T-helper 17 cell (primary cell): ENCODE measurements around the gene ASMT. TPM values are rescaled to one million over a fixed set of nuclear protein-coding genes. Genes with fewer than 3 reads are reported as not detected.
A peak's percentile ranks its signal among the peaks of the same experiment; 100 is the strongest.

ENCODE experiments used
- ATAC-seq: fragments of 150-1000 bp; cut with Tn5 transposase; 2 replicates; pipeline ENCODE4 v1.10.0; 2021; ENCODE audit warnings: mild to moderate bottlenecking, moderate library complexity
- DNase-seq, 3 donors: peaks; one replicate each; pipeline versions ENCODE4 v3.0.0 to v3.0.0-alpha.2; 2020 to 2021
- H3K9me3 ChIP-seq: one replicate; pipeline ENCODE4 v1.7.0; 2013; ENCODE audit warnings: low read length, mild to moderate bottlenecking; ENCODE audit not compliant: control insufficient read depth, poor library complexity, severe bottlenecking
- H3K27ac Mint-ChIP-seq: one replicate; pipeline ENCODE4 v1.8.0; 2022; ENCODE audit warnings: mild to moderate bottlenecking, moderate library complexity, mixed read lengths
- H3K27me3 Mint-ChIP-seq: one replicate; pipeline ENCODE4 v1.8.0; 2022; ENCODE audit warnings: mixed read lengths
- H3K36me3 Mint-ChIP-seq: one replicate; pipeline ENCODE4 v1.8.0; 2022; ENCODE audit warnings: low read depth, mixed read lengths
- H3K4me1 Mint-ChIP-seq: one replicate; pipeline ENCODE4 v1.8.0; 2022; ENCODE audit warnings: mild to moderate bottlenecking, mixed read lengths
- H3K4me3 Mint-ChIP-seq: one replicate; pipeline ENCODE4 v1.8.0; 2022; ENCODE audit warnings: mild to moderate bottlenecking, moderate library complexity, mixed read lengths
- total RNA-seq, 4 donors: library from RNA in 2 of 4; stranded (reverse) in 2 of 4; gene quantifications; one replicate each; pipeline ENCODE4 v1.2.3 and lab custom pipeline; 2022 to 2026

Gene ASMT
- total RNA-seq, 2 donors from 2014 or later, result 0.52 to 0.57 TPM

- DNase-seq (no peak), ATAC-seq (peak; percentile 29)
- H3K9me3 ChIP-seq, result no peaks in the 10 kb centered on the region
- Mint-ChIP-seq H3K4me1 (peaks cover 11% of the 10 kb centered on the region), H3K36me3 (no peaks in the 10 kb centered on the region), H3K27me3 (no peaks in the 10 kb centered on the region), H3K27ac (peak overlapping the region; percentile 91), H3K4me3 (peak overlapping the region; percentile 94)
These were observed 22.9 kb upstream of the ASMT start for GRCh38 chrX:1591863-1592469.

- H3K4me1 Mint-ChIP-seq, result peaks cover 14% of the 10 kb centered on the region
- H3K9me3 ChIP-seq, result no peaks in the 10 kb centered on the region
- no peaks in the 10 kb centered on the region for H3K27me3 Mint-ChIP-seq
- peak overlapping the region; percentile 94 for H3K4me3 Mint-ChIP-seq
- peak overlapping the region; percentile 91 for H3K27ac Mint-ChIP-seq
- no peaks in the 10 kb centered on the region for H3K36me3 Mint-ChIP-seq
- DNase-seq (no peak), ATAC-seq (no peak)
These were observed 22.3 kb upstream of the ASMT start for GRCh38 chrX:1592470-1593142.

GRCh38 chrX:1593286-1594271 is 21.3 kb upstream of the ASMT start:
- Mint-ChIP-seq H3K27me3 (no peaks in the 10 kb centered on the region), H3K27ac (peak overlapping the region; percentile 91), H3K4me3 (peak overlapping the region; percentile 94), H3K4me1 (peaks cover 14% of the 10 kb centered on the region), H3K36me3 (no peaks in the 10 kb centered on the region)
- DNase-seq (no peak), ATAC-seq (no peak)
- H3K9me3 ChIP-seq, result no peaks in the 10 kb centered on the region

- Mint-ChIP-seq H3K27me3 (no peaks in the 10 kb centered on the region), H3K27ac (no peak overlapping the region), H3K4me1 (peaks cover 19% of the 10 kb centered on the region), H3K36me3 (no peaks in the 10 kb centered on the region), H3K4me3 (no peak overlapping the region)
- DNase-seq (no peak), ATAC-seq (no peak)
- H3K9me3 ChIP-seq, result no peaks in the 10 kb centered on the region
These were observed 19.2 kb upstream of the ASMT start for GRCh38 chrX:1595711-1596060.

- H3K27ac Mint-ChIP-seq, result peak overlapping the region; percentile 21
- H3K36me3 Mint-ChIP-seq, result peaks cover 3% of the 10 kb centered on the region
- no peak for ATAC-seq
- H3K4me1 Mint-ChIP-seq, result peaks cover 16% of the 10 kb centered on the region
- no peaks in the 10 kb centered on the region for H3K27me3 Mint-ChIP-seq
- no peak overlapping the region for H3K4me3 Mint-ChIP-seq
- H3K9me3 ChIP-seq, result no peaks in the 10 kb centered on the region
- no peak for DNase-seq
These were observed 18.0 kb upstream of the ASMT start for GRCh38 chrX:1596676-1597344.

GRCh38 chrX:1597345-1598020 is 17.4 kb upstream of the ASMT start:
- peaks cover 2% of the 10 kb centered on the region for H3K9me3 ChIP-seq
- DNase-seq (no peak), ATAC-seq (no peak)
- H3K4me1 Mint-ChIP-seq, result peaks cover 16% of the 10 kb centered on the region
- peak overlapping the region; percentile 21 for H3K27ac Mint-ChIP-seq
- no peak overlapping the region for H3K4me3 Mint-ChIP-seq
- H3K27me3 Mint-ChIP-seq, result no peaks in the 10 kb centered on the region
- H3K36me3 Mint-ChIP-seq, result peaks cover 5% of the 10 kb centered on the region

- Mint-ChIP-seq H3K4me3 (peak overlapping the region; percentile 15), H3K4me1 (peaks cover 10% of the 10 kb centered on the region), H3K27me3 (no peaks in the 10 kb centered on the region), H3K36me3 (peaks cover 5% of the 10 kb centered on the region), H3K27ac (peak overlapping the region; percentile 49)
- DNase-seq, result no peak
- H3K9me3 ChIP-seq, result peaks cover 2% of the 10 kb centered on the region
- no peak for ATAC-seq
These were observed 16.6 kb upstream of the ASMT start for GRCh38 chrX:1598021-1598875.

GRCh38 chrX:1598876-1599790 is 15.7 kb upstream of the ASMT start:
- H3K9me3 ChIP-seq, result peaks cover 2% of the 10 kb centered on the region
- Mint-ChIP-seq H3K27me3 (no peaks in the 10 kb centered on the region), H3K27ac (peak overlapping the region; percentile 49), H3K4me1 (peaks cover 10% of the 10 kb centered on the region), H3K4me3 (peak overlapping the region; percentile 64), H3K36me3 (peaks cover 5% of the 10 kb centered on the region)
- no peak for DNase-seq
- ATAC-seq, result no peak

GRCh38 chrX:1599791-1600405 is 15.0 kb upstream of the ASMT start:
- Mint-ChIP-seq H3K4me1 (peaks cover 12% of the 10 kb centered on the region), H3K36me3 (peaks cover 7% of the 10 kb centered on the region)
- ATAC-seq, result no peak

GRCh38 chrX:1600406-1601050 is 14.3 kb upstream of the ASMT start:
- Mint-ChIP-seq H3K4me3 (no peak overlapping the region), H3K27me3 (no peaks in the 10 kb centered on the region), H3K4me1 (peaks cover 15% of the 10 kb centered on the region), H3K36me3 (peaks cover 7% of the 10 kb centered on the region), H3K27ac (no peak overlapping the region)
- ATAC-seq (peak; percentile 9), DNase-seq (no peak)
- peaks cover 2% of the 10 kb centered on the region for H3K9me3 ChIP-seq

More at GRCh38 chrX:1599791-1600405, 15.0 kb upstream of the ASMT start:
- no peak overlapping the region for H3K27ac Mint-ChIP-seq
- no peaks in the 10 kb centered on the region for H3K27me3 Mint-ChIP-seq
- DNase-seq, result no peak
- no peak overlapping the region for H3K4me3 Mint-ChIP-seq
- H3K9me3 ChIP-seq, result peaks cover 2% of the 10 kb centered on the region
